ENCODE data around the gene SH2D6. TPM values are rescaled to one million over a fixed set of nuclear protein-coding genes. Genes with fewer than 3 reads are reported as not detected.

The SH2D6 gene
- total RNA-seq, 1 donor from 2014 or later, result 0.64 TPM

DNA sequence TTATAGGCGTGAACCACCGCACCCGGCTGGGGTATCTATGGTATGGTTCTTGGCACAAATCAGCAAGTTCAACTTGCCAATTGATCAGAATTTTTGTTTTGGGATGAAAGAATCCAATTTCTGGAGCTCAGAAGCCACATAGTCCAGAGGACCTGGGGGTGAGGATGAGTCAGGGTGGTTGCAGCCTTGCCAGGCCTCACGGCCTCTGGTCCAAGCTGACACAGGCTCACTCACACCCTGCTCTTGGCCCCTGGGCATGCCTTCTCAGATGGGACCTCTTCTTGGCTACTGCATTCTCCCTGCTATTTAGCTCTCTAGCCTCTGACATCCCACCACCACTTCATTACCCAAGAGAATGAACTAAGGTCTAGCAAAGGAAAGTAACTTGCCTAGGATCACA is 24.7 kb upstream of the SH2D6 start:
- Mint-ChIP-seq H3K4me1 (ENCODE audit: low read depth, unreplicated experiment) (no peaks in the 10 kb centered on the region), H3K27ac (ENCODE audit: unreplicated experiment) (no peak overlapping the region), H3K4me3 (ENCODE audit: unreplicated experiment) (no peak overlapping the region), H3K9me3 (ENCODE audit: unreplicated experiment) (no peaks in the 10 kb centered on the region), H3K36me3 (ENCODE audit: unreplicated experiment) (peaks cover 4% of the 10 kb centered on the region), H3K27me3 (ENCODE audit: unreplicated experiment) (no peaks in the 10 kb centered on the region)
- no peak for DNase-seq
- TF ChIP-seq, protein P1, sequence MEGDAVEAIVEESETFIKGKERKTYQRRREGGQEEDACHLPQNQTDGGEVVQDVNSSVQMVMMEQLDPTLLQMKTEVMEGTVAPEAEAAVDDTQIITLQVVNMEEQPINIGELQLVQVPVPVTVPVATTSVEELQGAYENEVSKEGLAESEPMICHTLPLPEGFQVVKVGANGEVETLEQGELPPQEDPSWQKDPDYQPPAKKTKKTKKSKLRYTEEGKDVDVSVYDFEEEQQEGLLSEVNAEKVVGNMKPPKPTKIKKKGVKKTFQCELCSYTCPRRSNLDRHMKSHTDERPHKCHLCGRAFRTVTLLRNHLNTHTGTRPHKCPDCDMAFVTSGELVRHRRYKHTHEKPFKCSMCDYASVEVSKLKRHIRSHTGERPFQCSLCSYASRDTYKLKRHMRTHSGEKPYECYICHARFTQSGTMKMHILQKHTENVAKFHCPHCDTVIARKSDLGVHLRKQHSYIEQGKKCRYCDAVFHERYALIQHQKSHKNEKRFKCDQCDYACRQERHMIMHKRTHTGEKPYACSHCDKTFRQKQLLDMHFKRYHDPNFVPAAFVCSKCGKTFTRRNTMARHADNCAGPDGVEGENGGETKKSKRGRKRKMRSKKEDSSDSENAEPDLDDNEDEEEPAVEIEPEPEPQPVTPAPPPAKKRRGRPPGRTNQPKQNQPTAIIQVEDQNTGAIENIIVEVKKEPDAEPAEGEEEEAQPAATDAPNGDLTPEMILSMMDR (IDR thresholded peaks at IDR 0.05; ENCODE audit: partially characterized antibody, unreplicated experiment), result no peak

DNA sequence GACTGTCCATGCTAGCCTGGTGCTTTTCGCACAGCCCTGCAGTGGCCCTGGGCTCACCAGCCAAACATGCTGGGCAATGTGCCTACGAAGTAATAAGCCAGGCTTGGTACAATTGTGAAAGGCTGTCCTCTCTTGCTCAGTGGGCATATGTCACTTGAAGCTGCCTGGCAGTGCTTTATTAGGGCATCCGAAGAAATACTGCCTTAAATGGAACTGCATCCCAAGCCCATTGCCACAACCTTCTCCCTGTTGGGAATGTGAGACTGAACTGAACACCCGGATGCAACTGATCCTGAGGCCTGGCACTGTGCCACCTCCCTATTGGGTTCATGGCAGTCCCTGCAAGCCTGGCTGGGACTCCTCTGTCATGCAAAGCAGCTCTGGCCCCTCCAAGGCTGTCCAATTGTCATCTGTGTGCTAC is 24.2 kb upstream of the SH2D6 start:
- Mint-ChIP-seq H3K27ac (ENCODE audit: unreplicated experiment) (no peak overlapping the region), H3K4me3 (ENCODE audit: unreplicated experiment) (no peak overlapping the region), H3K9me3 (ENCODE audit: unreplicated experiment) (no peaks in the 10 kb centered on the region), H3K36me3 (ENCODE audit: unreplicated experiment) (peaks cover 4% of the 10 kb centered on the region), H3K4me1 (ENCODE audit: low read depth, unreplicated experiment) (no peaks in the 10 kb centered on the region), H3K27me3 (ENCODE audit: unreplicated experiment) (peaks cover 3% of the 10 kb centered on the region)
- DNase-seq, result no peak
- TF ChIP-seq, protein P1 (IDR thresholded peaks at IDR 0.05; ENCODE audit: partially characterized antibody, unreplicated experiment), result no peak

DNA sequence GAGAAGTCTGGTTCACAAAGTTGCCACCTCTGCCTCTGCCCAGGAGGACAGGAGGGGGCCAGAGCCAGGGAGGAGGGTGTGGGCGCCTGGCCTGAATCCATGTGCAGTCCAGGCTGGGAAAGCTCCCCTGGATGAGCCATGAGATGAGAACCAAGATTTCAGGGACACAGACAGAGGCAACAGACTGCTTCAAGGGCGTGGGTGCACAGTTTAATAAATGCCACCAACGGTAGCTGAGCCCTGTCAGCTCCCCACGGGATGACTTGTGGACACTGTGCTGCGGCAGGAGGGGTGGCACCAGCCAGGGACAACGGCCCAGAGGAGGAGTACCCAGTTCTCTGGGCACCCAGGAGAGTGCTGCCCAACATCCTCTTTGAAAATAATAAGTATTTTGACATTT is 23.5 kb upstream of the SH2D6 start:
- Mint-ChIP-seq H3K4me3 (ENCODE audit: unreplicated experiment) (no peak overlapping the region), H3K4me1 (ENCODE audit: low read depth, unreplicated experiment) (no peaks in the 10 kb centered on the region), H3K27ac (ENCODE audit: unreplicated experiment) (no peak overlapping the region), H3K9me3 (ENCODE audit: unreplicated experiment) (no peaks in the 10 kb centered on the region), H3K36me3 (ENCODE audit: unreplicated experiment) (peaks cover 5% of the 10 kb centered on the region), H3K27me3 (ENCODE audit: unreplicated experiment) (peaks cover 3% of the 10 kb centered on the region)
- TF ChIP-seq, protein P1 (IDR thresholded peaks at IDR 0.05; ENCODE audit: partially characterized antibody, unreplicated experiment), result no peak
- no peak for DNase-seq

DNA sequence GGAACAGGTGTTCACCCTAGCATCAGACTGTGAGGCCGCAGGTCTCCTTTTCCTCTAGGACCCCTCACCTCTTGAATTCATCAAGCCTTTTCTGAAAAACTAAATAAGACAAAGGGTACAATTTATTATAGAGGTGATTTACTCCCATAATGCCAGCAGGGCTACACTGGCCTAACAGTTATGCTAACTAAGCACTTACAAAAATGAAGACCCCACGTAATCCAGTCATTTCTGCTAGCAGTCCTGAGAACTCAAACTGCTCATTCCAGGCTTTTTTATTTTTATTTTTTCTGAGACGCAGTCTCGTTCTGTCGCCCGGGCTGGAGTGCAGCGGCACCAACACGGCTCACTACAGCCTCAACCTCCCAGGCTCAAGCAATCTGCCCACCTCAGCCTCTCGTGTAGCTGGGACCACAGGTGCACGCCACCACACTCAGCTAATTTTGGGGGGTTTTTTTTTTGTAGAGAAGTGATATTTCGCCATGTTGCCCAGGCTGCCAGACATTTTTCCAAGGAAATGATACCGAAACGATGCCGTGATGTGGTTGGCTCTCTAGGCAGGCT is 22.5 kb upstream of the SH2D6 start:
- no peaks in the 10 kb centered on the region for H3K4me1 Mint-ChIP-seq (ENCODE audit: low read depth, unreplicated experiment)
- peaks cover 5% of the 10 kb centered on the region for H3K27me3 Mint-ChIP-seq (ENCODE audit: unreplicated experiment)
- no peak for DNase-seq
- no peak overlapping the region for H3K27ac Mint-ChIP-seq (ENCODE audit: unreplicated experiment)
- TF ChIP-seq, protein P1 (IDR thresholded peaks at IDR 0.05; ENCODE audit: partially characterized antibody, unreplicated experiment), result no peak
- no peak overlapping the region for H3K4me3 Mint-ChIP-seq (ENCODE audit: unreplicated experiment)
- peaks cover 6% of the 10 kb centered on the region for H3K36me3 Mint-ChIP-seq (ENCODE audit: unreplicated experiment)
- peaks cover 1% of the 10 kb centered on the region for H3K9me3 Mint-ChIP-seq (ENCODE audit: unreplicated experiment)

DNA sequence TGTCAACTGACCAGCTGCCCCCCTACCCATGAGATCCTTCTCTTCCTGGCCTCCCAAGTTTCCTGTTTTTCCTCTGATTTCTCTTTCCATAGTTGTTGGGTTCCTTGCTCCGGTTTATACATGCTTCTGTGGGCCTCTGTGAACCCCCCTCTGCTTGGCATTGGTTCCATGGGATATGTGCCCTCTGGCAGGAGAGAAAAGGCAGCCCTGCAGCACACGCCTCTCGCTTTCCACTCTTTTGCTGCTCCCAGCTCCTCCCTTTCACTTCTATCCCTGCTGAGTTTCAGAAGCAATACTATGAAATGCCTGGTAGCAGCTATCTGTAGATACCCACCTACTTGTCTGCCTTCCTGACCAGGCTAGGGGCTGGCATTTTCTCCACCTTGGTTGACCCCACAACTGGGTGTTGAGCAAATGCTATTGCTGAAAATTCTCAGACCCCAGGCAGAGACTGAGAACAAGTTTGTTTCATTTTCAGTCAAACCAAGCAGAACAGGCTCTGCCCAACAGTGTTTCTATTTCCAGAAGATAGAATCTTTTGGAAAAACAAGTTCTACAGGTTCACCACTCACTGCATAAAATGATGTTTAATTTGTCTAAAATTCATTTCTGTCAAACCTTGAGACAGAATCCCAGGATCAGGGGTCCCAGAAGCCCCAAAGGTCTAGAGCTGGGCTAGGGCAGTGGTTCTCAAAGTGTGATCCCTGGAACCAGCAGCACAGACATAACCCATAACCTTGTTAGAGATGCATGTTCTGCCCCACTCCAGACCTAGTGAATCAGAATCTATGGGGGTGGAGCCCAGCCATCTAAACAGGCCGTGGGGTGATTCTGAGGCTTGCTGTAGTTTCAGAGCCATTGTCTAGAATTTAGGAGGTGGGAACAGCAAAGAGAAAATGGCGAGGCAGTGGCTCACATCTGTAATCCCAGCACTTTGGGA is 21.7 kb upstream of the SH2D6 start:
- Mint-ChIP-seq H3K4me1 (ENCODE audit: low read depth, unreplicated experiment) (no peaks in the 10 kb centered on the region), H3K36me3 (ENCODE audit: unreplicated experiment) (peaks cover 6% of the 10 kb centered on the region), H3K9me3 (ENCODE audit: unreplicated experiment) (peaks cover 1% of the 10 kb centered on the region), H3K27me3 (ENCODE audit: unreplicated experiment) (peaks cover 5% of the 10 kb centered on the region), H3K4me3 (ENCODE audit: unreplicated experiment) (no peak overlapping the region), H3K27ac (ENCODE audit: unreplicated experiment) (no peak overlapping the region)
- DNase-seq, result no peak
- TF ChIP-seq, protein P1 (IDR thresholded peaks at IDR 0.05; ENCODE audit: partially characterized antibody, unreplicated experiment), result no peak

All from glutamatergic neuron (in vitro differentiated cells).